Stimulated activated CD4-positive, alpha-beta T cell treated with anti-CD3 and anti-CD28 coated beads, Interleukin-4, amount 100 ng/mL, for 1 hour (primary cell): ENCODE results near the gene PDIA5.
A peak's percentile ranks its signal among the peaks of the same experiment; 100 is the strongest.

ENCODE experiments used
- DNase-seq: peaks from one replicate; pipeline ENCODE4 v3.0.0-alpha.2; 2020

Gene PDIA5

GRCh38 chr3:123188058-123188457 lies 121.2 kb downstream of the PDIA5 start:
- no peak for DNase-seq

DNA sequence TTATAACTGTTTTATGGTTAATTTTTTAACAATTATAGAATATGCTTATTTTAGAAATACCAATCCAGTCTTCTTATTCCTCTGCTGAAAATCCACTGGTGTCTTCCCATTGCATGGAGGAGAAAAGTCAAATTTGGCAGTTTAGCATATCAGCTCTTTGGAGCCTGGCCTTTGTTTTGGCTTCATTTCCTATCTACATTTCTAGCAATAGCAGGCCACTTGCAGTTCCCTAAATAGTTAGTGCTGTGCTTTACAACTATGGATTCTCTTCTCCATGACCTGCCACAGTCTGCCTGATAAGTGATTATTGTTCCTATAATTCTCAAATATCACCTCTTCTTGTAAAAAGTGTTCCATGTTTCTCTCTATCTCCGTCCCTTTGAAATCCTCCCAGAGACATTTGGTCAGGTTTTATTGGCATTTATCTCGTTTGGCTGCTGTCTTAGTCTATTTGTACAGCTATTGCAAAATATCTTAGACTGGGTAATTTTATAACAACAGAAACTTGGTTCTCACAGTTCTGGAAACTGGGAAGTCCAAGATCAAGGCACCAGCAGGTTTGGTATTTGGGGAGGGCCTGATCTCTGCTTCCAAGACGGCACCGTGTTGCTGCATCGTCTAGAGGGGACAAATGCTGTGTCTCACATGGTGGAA lies 126.8 kb downstream of the PDIA5 start:
- DNase-seq: no peak

DNA sequence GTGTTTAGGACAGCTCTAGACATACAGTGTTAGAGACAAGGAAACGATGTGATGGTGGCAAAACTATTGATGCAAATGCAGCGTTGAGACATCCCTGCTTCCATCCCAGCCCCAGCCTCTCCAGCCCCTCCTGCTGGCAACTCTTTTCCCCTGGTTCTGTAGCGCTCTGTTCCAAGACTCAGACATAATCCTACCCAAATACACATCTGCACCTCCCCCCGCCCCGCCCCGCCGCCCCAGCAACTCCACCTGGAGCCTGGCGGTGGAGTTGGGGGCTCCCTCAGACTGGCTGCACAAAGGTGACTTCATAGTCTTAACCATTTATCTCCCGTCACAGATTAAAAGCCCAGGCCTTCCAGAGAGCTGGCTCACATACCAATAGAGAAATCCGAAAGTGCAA lies 127.7 kb downstream of the PDIA5 start:
- DNase-seq: no peak

GRCh38 chr3:123198372-123198771 lies 131.5 kb downstream of the PDIA5 start:
- DNase-seq: no peak

GRCh38 chr3:123201223-123201556 lies 134.4 kb downstream of the PDIA5 start:
- DNase-seq: no peak

GRCh38 chr3:123201557-123202427 lies 135.0 kb downstream of the PDIA5 start, which contains the start of gene SEC22A:
Gene SEC22A, plus strand, starts transcription at chr3:123201943. Its CDS starts 7,275 bp downstream, at chr3:123209218.
- peak; percentile 95 for DNase-seq

DNA sequence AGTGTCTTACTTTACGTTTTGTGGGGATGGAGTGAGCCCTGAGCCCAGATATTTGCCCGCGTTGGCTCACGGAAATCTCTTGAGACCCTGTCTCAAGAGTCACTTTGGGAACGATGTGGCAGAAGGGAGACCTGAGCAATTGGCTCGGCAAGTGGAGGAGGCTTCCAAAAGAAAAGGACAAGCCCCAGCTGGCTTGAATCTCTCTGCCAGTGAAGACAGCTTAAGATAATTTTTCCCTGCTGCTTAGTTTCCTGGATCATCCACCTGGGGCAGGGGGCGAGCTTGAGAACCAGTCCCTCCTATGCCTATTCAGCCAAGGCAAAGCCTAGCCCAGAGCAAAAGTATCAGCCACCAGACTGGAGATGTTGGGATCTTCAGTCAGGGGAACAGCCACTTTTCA lies 135.6 kb downstream of the PDIA5 start:
- DNase-seq: no peak
